H9 (cell line): ENCODE measurements around the gene LRRC3. TPM values are rescaled to one million over a fixed set of nuclear protein-coding genes. Genes with fewer than 3 reads are reported as not detected.

Source experiments
- DNase-seq: peaks from one replicate; pipeline ENCODE4 v3.0.0-alpha.2; 2017
- H2AFZ ChIP-seq: one replicate; pipeline ENCODE4 v1.6.1; 2013; ENCODE audit warnings: mild to moderate bottlenecking, low read length, control low read depth, moderate library complexity
- H2AK5ac ChIP-seq: 2 replicates; pipeline ENCODE4 v1.6.1; 2013; ENCODE audit warnings: low read length, control low read depth, mixed read lengths; ENCODE audit not compliant: insufficient read length
- H2BK120ac ChIP-seq: one replicate; pipeline ENCODE4 v1.6.1; 2013; ENCODE audit warnings: low read depth, mild to moderate bottlenecking, low read length, control low read depth, inconsistent platforms; ENCODE audit not compliant: poor library complexity, severe bottlenecking
- H2BK12ac ChIP-seq: 2 replicates; pipeline ENCODE4 v1.6.1; 2013; ENCODE audit warnings: low read length, control low read depth, mixed read lengths, low read depth; ENCODE audit not compliant: insufficient read length
- H2BK15ac ChIP-seq: 2 replicates; pipeline ENCODE4 v1.6.1; 2013; ENCODE audit warnings: low read depth, low read length, control low read depth
- H2BK20ac ChIP-seq: one replicate; pipeline ENCODE4 v1.6.1; 2013; ENCODE audit warnings: low read depth, mild to moderate bottlenecking, low read length, control low read depth, inconsistent platforms; ENCODE audit not compliant: poor library complexity, severe bottlenecking
- H2BK5ac ChIP-seq: 2 replicates; pipeline ENCODE4 v1.6.1; 2013; ENCODE audit warnings: low read length, control low read depth, mixed read lengths; ENCODE audit not compliant: insufficient read length
- H3K14ac ChIP-seq: 2 replicates; pipeline ENCODE4 v1.6.1; 2013; ENCODE audit warnings: low read length, control low read depth; ENCODE audit not compliant: insufficient read depth
- H3K18ac ChIP-seq: 2 replicates; pipeline ENCODE4 v1.6.1; 2013; ENCODE audit warnings: low read depth, mild to moderate bottlenecking, mixed read lengths, low read length, control low read depth; ENCODE audit not compliant: insufficient read length
- H3K23ac ChIP-seq: 2 replicates; pipeline ENCODE4 v1.6.1; 2013; ENCODE audit warnings: low read length, control low read depth, mixed read lengths, low read depth; ENCODE audit not compliant: insufficient read length
- H3K23me2 ChIP-seq: 2 replicates; pipeline ENCODE4 v1.6.1; 2013; ENCODE audit warnings: low read depth, mild to moderate bottlenecking, mixed read lengths, low read length, control low read depth; ENCODE audit not compliant: insufficient read length, poor library complexity, severe bottlenecking
- H3K27ac ChIP-seq: 2 replicates; pipeline ENCODE4 v1.5.1; 2013; ENCODE audit warnings: low read length, control low read depth, mixed read lengths, low read depth; ENCODE audit not compliant: insufficient read length
- H3K27me3 ChIP-seq: 2 replicates; pipeline ENCODE4 v1.6.1; 2013; ENCODE audit warnings: low read length, control low read depth, inconsistent platforms; ENCODE audit not compliant: insufficient read depth
- H3K4ac ChIP-seq: 2 replicates; pipeline ENCODE4 v1.6.1; 2013; ENCODE audit warnings: low read depth, mild to moderate bottlenecking, control low read depth, inconsistent platforms, low read length, moderate library complexity
- H3K4me1 ChIP-seq: 2 replicates; pipeline ENCODE4 v1.6.1; 2013; ENCODE audit warnings: low read length, control low read depth, inconsistent platforms; ENCODE audit not compliant: insufficient read depth
- H3K4me2 ChIP-seq: 2 replicates; pipeline ENCODE4 v1.6.1; 2013; ENCODE audit warnings: low read length, control low read depth, mixed read lengths; ENCODE audit not compliant: insufficient read length, insufficient read depth
- H3K56ac ChIP-seq: 2 replicates; pipeline ENCODE4 v1.6.1; 2013; ENCODE audit warnings: low read depth, mild to moderate bottlenecking, mixed read lengths, low read length, control low read depth; ENCODE audit not compliant: insufficient read length
- H3K79me1 ChIP-seq: 2 replicates; pipeline ENCODE4 v1.6.1; 2013; ENCODE audit warnings: low read depth, mild to moderate bottlenecking, moderate library complexity, low read length, control low read depth, inconsistent platforms; ENCODE audit not compliant: insufficient read depth, poor library complexity, severe bottlenecking
- H3K79me2 ChIP-seq: 2 replicates; pipeline ENCODE4 v1.6.1; 2013; ENCODE audit warnings: low read length, control low read depth, inconsistent platforms; ENCODE audit not compliant: insufficient read depth
- H3K9ac ChIP-seq: 2 replicates; pipeline ENCODE4 v1.6.1; 2013; ENCODE audit warnings: low read length, control low read depth, mixed read lengths; ENCODE audit not compliant: insufficient read length; ENCODE audit errors: extremely low read depth
- H3K9me3 ChIP-seq: one replicate; pipeline ENCODE4 v1.6.1; 2013; ENCODE audit warnings: low read depth, low read length, inconsistent platforms; ENCODE audit not compliant: control insufficient read depth
- H3T11ph ChIP-seq: one replicate; pipeline ENCODE4 v1.6.1; 2013; ENCODE audit warnings: mild to moderate bottlenecking, low read length, control low read depth, inconsistent platforms
- H4K20me1 ChIP-seq: one replicate; pipeline ENCODE4 v1.6.1; 2013; ENCODE audit not compliant: control insufficient read depth, insufficient read length, insufficient read depth
- H4K5ac ChIP-seq: 2 replicates; pipeline ENCODE4 v1.6.1; 2013; ENCODE audit warnings: low read depth, mild to moderate bottlenecking, mixed read lengths, low read length, control low read depth; ENCODE audit not compliant: insufficient read length
- H4K8ac ChIP-seq: replicated peaks from 2 replicates; pipeline ENCODE4 v1.6.1; 2013; ENCODE audit warnings: low read length, control low read depth, mixed read lengths, low read depth; ENCODE audit not compliant: insufficient read length
- H4K91ac ChIP-seq: 2 replicates; pipeline ENCODE4 v1.6.1; 2013; ENCODE audit warnings: low read depth, mild to moderate bottlenecking, moderate library complexity, mixed read lengths, low read length, control low read depth; ENCODE audit not compliant: insufficient read length
- H3K27ac Mint-ChIP-seq, 3 experiments: 2 replicates in 2 of 3; 3 replicates in 1 of 3; pipeline ENCODE4 v1.8.0; 2020 to 2021; ENCODE audit warnings: mixed read lengths in 3 of 3, mild to moderate bottlenecking in 1 of 3, moderate library complexity in 1 of 3
- H3K27me3 Mint-ChIP-seq: 2 replicates; pipeline ENCODE4 v1.8.0; 2021; ENCODE audit warnings: low read depth, mild to moderate bottlenecking, moderate library complexity, mixed read lengths
- H3K36me3 Mint-ChIP-seq, 3 experiments: 2 replicates in 2 of 3; 3 replicates in 1 of 3; pipeline ENCODE4 v1.8.0; 2020 to 2021; ENCODE audit warnings: low read depth in 3 of 3, mixed read lengths in 3 of 3; ENCODE audit not compliant: insufficient read depth in 1 of 3
- H3K4me1 Mint-ChIP-seq, 2 experiments: 2 replicates each; pipeline ENCODE4 v1.8.0; 2020; ENCODE audit warnings: mixed read lengths in 2 of 2
- H3K4me3 Mint-ChIP-seq, 2 experiments: 2 replicates in 1 of 2; 3 replicates in 1 of 2; pipeline ENCODE4 v1.8.0; 2020 to 2021; ENCODE audit warnings: mild to moderate bottlenecking in 2 of 2, mixed read lengths in 2 of 2, moderate library complexity in 1 of 2
- H3K9me3 Mint-ChIP-seq, 2 experiments: 2 replicates in 1 of 2; 3 replicates in 1 of 2; pipeline ENCODE4 v1.8.0; 2020; ENCODE audit warnings: mild to moderate bottlenecking in 2 of 2, mixed read lengths in 2 of 2, moderate library complexity in 1 of 2
- WGBS: extraction: QIAGEN DNeasy Blood & Tissue Kit; methylation state at CpG from one replicate; pipeline ENCODE4 v1.1.7; 2013; ENCODE audit warnings: missing lambda C conversion rate, low lambda C conversion rate, mixed read lengths; ENCODE audit not compliant: insufficient read length; ENCODE audit errors: extremely low coverage; 5-methylcytosine and 5-hydroxymethylcytosine counted together
- total RNA-seq: library from RNA; stranded (reverse); gene quantifications from 2 replicates; pipeline ENCODE4 v1.2.1, GENCODE V29; 2021
- TF ChIP-seq, protein P1 (sequence below): fragments of 200-600 bp; sonication (generic); conservative IDR thresholded peaks from 3 replicates; pipeline ENCODE4 v1.8.0; 2021; ENCODE audit warnings: antibody characterized with exemption, mild to moderate bottlenecking

LRRC3 gene
- total RNA-seq, 1 experiment from 2014 or later: 3.1 TPM

DNA sequence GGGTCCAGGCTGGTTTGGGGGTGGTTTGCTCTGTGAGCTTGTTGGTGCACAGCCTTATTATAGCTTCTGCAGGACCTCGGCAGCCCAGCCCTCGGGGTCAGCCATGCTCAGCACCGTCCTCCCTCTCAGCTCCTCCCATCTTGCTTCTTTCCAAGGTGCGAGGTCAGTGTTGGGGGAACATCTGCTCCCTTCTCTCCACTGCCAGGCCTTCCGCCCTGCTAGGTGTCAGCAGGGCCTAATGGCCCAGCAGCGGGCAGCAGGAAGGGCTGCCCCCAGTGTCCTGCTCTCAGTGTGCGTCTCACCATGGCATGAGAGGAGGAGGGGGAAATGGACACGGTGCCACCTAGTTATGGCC is 36.5 kb upstream of the LRRC3 start:
- Mint-ChIP-seq H3K9me3 (peaks cover 18 to 38% of the 10 kb centered on the region in 2 experiments), H3K4me1 (peaks cover 3 to 6% of the 10 kb centered on the region in 2 experiments; a peak in 2 of 4 replicates), H3K4me3 (no peak overlapping the region), H3K36me3 (peaks cover 0 to 5% (median 4%) of the 10 kb centered on the region in 3 experiments; a peak in 4 of 7 replicates), H3K27me3 (no peaks in the 10 kb centered on the region), H3K27ac (no peak overlapping the region)
- H3K23ac ChIP-seq: no peak overlapping the region
- H2BK120ac ChIP-seq: no peak overlapping the region
- no peak overlapping the region for H2AK5ac ChIP-seq
- H2BK20ac ChIP-seq: no peak overlapping the region
- no peak overlapping the region for H3K27ac ChIP-seq
- H2BK12ac ChIP-seq: no peak overlapping the region
- H3K9ac ChIP-seq: no peak overlapping the region
- no CpG with 5 or more reads among the region's 8 CpGs for WGBS
- no peak overlapping the region for H4K8ac ChIP-seq
- H4K20me1 ChIP-seq: no peaks in the 10 kb centered on the region
- no peak overlapping the region for H3K18ac ChIP-seq
- no peak overlapping the region for H3K4ac ChIP-seq
- H2BK5ac ChIP-seq: no peak overlapping the region
- no peak overlapping the region for H3T11ph ChIP-seq
- no peak overlapping the region for H3K56ac ChIP-seq
- H3K79me2 ChIP-seq: no peaks in the 10 kb centered on the region
- no peaks in the 10 kb centered on the region for H3K27me3 ChIP-seq
- H3K9me3 ChIP-seq: peaks cover 3% of the 10 kb centered on the region
- H2BK15ac ChIP-seq: no peak overlapping the region
- H4K91ac ChIP-seq: no peak overlapping the region
- no peak for DNase-seq
- H3K4me2 ChIP-seq: no peak overlapping the region
- no peak overlapping the region for H4K5ac ChIP-seq
- no peaks in the 10 kb centered on the region for H3K4me1 ChIP-seq
- TF ChIP-seq, protein P1, sequence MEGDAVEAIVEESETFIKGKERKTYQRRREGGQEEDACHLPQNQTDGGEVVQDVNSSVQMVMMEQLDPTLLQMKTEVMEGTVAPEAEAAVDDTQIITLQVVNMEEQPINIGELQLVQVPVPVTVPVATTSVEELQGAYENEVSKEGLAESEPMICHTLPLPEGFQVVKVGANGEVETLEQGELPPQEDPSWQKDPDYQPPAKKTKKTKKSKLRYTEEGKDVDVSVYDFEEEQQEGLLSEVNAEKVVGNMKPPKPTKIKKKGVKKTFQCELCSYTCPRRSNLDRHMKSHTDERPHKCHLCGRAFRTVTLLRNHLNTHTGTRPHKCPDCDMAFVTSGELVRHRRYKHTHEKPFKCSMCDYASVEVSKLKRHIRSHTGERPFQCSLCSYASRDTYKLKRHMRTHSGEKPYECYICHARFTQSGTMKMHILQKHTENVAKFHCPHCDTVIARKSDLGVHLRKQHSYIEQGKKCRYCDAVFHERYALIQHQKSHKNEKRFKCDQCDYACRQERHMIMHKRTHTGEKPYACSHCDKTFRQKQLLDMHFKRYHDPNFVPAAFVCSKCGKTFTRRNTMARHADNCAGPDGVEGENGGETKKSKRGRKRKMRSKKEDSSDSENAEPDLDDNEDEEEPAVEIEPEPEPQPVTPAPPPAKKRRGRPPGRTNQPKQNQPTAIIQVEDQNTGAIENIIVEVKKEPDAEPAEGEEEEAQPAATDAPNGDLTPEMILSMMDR: no peak
- no peak overlapping the region for H2AFZ ChIP-seq
- H3K79me1 ChIP-seq: no peaks in the 10 kb centered on the region
- no peak overlapping the region for H3K14ac ChIP-seq
- no peaks in the 10 kb centered on the region for H3K23me2 ChIP-seq
